ENCODE measurements around the gene PCDHGC5.

DNA sequence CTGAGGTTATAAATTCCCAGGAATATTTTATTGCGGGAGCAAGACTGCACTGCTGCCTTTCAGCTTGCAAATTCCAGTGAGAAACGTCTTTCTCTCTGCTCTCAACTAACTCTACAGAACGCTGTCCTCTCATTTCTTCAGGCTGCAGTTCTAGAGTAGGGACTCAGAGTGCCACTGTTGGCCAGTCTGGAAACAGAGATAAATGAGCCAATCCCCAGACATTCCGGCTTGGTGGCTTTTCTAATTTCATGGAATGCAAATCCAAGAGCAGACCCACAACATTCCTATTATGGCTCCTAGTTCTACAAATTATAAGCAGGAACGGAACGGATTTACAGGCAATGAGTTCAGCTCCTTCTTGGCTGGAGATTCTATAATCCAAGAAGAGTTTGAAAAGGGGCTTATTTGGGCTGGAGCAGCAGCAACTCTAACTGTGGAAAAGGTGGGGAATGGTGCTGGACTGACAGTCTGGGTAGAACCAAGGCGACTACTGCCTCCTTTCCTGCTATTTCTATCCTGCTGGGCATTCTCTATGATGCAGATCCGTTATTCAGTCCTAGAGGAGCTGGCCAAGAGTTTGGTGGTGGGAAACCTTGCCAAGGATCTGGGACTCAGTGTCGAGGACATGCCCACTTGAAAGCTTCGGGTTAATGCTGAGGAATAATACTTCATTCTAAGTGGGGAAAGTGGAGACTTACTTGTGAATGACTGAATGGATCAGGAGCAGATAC lies 49.3 kb upstream of the PCDHGC5 start:
- TF ChIP-seq POLR2A (IDR thresholded peaks at IDR 0.05): no peak
- TF ChIP-seq, protein P1, sequence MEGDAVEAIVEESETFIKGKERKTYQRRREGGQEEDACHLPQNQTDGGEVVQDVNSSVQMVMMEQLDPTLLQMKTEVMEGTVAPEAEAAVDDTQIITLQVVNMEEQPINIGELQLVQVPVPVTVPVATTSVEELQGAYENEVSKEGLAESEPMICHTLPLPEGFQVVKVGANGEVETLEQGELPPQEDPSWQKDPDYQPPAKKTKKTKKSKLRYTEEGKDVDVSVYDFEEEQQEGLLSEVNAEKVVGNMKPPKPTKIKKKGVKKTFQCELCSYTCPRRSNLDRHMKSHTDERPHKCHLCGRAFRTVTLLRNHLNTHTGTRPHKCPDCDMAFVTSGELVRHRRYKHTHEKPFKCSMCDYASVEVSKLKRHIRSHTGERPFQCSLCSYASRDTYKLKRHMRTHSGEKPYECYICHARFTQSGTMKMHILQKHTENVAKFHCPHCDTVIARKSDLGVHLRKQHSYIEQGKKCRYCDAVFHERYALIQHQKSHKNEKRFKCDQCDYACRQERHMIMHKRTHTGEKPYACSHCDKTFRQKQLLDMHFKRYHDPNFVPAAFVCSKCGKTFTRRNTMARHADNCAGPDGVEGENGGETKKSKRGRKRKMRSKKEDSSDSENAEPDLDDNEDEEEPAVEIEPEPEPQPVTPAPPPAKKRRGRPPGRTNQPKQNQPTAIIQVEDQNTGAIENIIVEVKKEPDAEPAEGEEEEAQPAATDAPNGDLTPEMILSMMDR (IDR thresholded peaks at IDR 0.05 in 4 of 5, conservative IDR thresholded peaks at IDR 0.05 in 1 of 5): no peak

All from gastrocnemius medialis (tissue), 4 donors.